ENCODE results near the gene NUDT8.

DNA sequence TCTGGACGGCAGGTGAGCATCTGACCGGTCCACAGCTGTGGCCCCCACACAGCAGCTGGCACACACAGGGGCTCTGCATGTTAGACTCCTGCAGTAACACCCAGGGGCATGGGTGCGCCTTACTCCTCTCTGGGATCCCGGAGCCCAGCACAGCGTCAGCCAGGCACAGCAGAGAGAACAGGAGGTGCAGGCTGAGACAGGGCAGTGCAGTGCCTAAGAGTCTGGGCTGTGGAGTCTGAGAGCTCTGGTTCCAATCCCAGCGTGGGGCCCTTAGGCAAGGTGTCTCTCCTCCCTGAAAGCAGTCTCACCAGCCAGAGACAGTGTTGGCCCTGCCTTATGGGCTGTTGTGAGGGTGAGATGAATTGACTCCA lies 2.3 kb downstream of the NUDT8 start:
- TF ChIP-seq, protein P1, sequence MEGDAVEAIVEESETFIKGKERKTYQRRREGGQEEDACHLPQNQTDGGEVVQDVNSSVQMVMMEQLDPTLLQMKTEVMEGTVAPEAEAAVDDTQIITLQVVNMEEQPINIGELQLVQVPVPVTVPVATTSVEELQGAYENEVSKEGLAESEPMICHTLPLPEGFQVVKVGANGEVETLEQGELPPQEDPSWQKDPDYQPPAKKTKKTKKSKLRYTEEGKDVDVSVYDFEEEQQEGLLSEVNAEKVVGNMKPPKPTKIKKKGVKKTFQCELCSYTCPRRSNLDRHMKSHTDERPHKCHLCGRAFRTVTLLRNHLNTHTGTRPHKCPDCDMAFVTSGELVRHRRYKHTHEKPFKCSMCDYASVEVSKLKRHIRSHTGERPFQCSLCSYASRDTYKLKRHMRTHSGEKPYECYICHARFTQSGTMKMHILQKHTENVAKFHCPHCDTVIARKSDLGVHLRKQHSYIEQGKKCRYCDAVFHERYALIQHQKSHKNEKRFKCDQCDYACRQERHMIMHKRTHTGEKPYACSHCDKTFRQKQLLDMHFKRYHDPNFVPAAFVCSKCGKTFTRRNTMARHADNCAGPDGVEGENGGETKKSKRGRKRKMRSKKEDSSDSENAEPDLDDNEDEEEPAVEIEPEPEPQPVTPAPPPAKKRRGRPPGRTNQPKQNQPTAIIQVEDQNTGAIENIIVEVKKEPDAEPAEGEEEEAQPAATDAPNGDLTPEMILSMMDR (IDR thresholded peaks at IDR 0.05): no peak
- TF ChIP-seq POLR2A (IDR thresholded peaks at IDR 0.05): no peak

Data from breast epithelium (tissue), 3 donors.